EH (cell line): ENCODE results near the gene PGLYRP4.
A peak's percentile ranks its signal among the peaks of the same experiment; 100 is the strongest.

Experiments
- DNase-seq: peaks from one replicate; pipeline ENCODE4 v3.0.0-alpha.2; 2015; ENCODE audit warnings: low read depth

The PGLYRP4 gene

DNA sequence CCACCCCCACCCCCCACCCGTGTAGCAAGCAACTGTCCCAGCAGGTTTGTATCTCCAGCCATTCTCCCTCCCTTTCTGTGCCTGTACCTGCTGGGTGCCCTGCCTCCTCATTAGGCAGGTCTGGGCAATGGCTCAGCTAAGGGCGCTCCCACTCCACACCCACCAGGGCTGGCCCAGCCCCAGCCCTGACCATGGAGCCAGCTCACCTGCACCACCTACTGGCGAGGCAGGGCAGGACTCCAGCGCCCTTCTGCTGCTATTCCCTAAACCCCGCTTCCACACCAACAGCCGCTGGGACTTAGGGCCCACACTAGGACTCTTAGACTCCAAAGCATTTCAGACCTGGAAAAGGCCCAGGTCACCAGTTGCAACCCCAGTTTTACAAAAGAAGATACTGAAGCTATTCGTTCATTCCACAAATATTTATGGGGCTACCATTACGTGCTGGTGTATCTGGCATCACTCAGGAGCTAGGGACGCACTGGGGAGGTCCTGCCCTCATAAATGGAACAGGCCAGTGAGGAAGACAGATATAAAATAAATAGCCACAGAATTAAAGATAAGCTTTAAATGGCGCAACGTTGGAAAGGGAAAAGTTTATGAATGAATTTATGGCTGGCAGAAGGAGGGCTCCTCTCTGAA lies 59.9 kb downstream of the PGLYRP4 start:
- peak; percentile 1 for DNase-seq
